SK-N-MC (cell line): ENCODE measurements around the gene PACRG.

Experiments used
- DNase-seq: peaks from one replicate; pipeline ENCODE4 v3.0.0-alpha.2; 2011; ENCODE audit warnings: low read depth, low spot score
- H3K27ac ChIP-seq: fragments of 200-600 bp; sonication (generic); 2 replicates; pipeline ENCODE4 v1.5.1; 2016; ENCODE audit warnings: mixed run types
- H3K36me3 ChIP-seq: fragments of 200-600 bp; sonication (generic); 2 replicates; pipeline ENCODE4 v1.6.1; 2017; ENCODE audit warnings: antibody characterized with exemption, low read length, mixed read lengths; ENCODE audit not compliant: insufficient read depth
- H3K4me3 ChIP-seq: fragments of 200-600 bp; sonication (generic); 2 replicates; pipeline ENCODE4 v1.5.1; 2016
- H3K9ac ChIP-seq: fragments of 200-600 bp; sonication (generic); 2 replicates; pipeline ENCODE4 v1.8.0; 2017; ENCODE audit warnings: mixed run types, mixed read lengths; ENCODE audit not compliant: insufficient read length
- H3K9me3 ChIP-seq: fragments of 200-600 bp; sonication (generic); 2 replicates; pipeline ENCODE4 v1.6.1; 2017; ENCODE audit warnings: low read depth, mild to moderate bottlenecking, antibody characterized with exemption, low read length, moderate library complexity, mixed read lengths
- EZH2 ChIP-seq: fragments of 200-600 bp; sonication (generic); IDR thresholded peaks from one replicate; pipeline ENCODE4 v1.6.1; 2017; ENCODE audit warnings: antibody characterized with exemption
- FOXP2 ChIP-seq: optimal IDR thresholded peaks from 2 replicates; pipeline ENCODE3; 2011; ENCODE audit warnings: mild to moderate bottlenecking, moderate library complexity; ENCODE audit not compliant: insufficient read depth; ENCODE audit errors: extremely low read length, control extremely low read depth
- POLR2AphosphoS5 ChIP-seq: IDR thresholded peaks from 2 replicates; pipeline ENCODE4 v1.6.1; 2012; ENCODE audit warnings: mild to moderate bottlenecking, low read depth, low read length, borderline replicate concordance

PACRG gene

GRCh38 chr6:163239572-163240340, 512.0 kb downstream of the PACRG start:
- no peak for TF ChIP-seq POLR2AphosphoS5
- no peak for TF ChIP-seq EZH2
- no peak for TF ChIP-seq FOXP2
- no peak for DNase-seq

GRCh38 chr6:163240556-163240955, 512.8 kb downstream of the PACRG start:
- Histone ChIP-seq H3K36me3 (no peaks in the 10 kb centered on the region), H3K4me3 (no peak overlapping the region), H3K9me3 (no peaks in the 10 kb centered on the region), H3K9ac (no peak overlapping the region), H3K27ac (no peak overlapping the region)
- no peak for TF ChIP-seq FOXP2
- no peak for TF ChIP-seq EZH2
- DNase-seq, result no peak

More at GRCh38 chr6:163239572-163240340, 512.0 kb downstream of the PACRG start:
- H3K9me3 ChIP-seq, result no peaks in the 10 kb centered on the region
- no peaks in the 10 kb centered on the region for H3K36me3 ChIP-seq
- H3K9ac ChIP-seq, result no peak overlapping the region
- H3K27ac ChIP-seq, result no peak overlapping the region
- H3K4me3 ChIP-seq, result no peak overlapping the region

DNA sequence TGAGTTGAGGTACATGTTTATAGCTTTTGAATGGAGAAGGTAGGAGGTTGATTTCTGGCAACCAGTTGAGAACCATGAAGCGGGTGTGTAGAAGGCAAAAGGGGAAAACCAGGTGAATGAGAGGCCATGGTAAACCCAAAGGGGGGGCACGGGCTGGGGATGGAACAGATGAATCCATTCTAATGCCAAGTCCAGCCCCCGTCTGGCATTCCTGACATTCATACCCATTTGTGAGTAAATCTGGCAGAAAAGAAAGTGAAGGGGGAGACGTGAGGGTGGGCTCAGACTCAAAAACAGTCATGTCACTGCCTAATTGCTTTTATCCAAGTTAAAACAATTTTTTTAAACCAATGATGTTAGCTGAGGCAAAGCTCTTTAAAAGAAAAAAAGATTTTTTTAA, 513.9 kb downstream of the PACRG start:
- Histone ChIP-seq H3K4me3 (no peak overlapping the region), H3K9ac (no peak overlapping the region), H3K27ac (no peak overlapping the region), H3K9me3 (no peaks in the 10 kb centered on the region), H3K36me3 (no peaks in the 10 kb centered on the region)
- DNase-seq, result no peak
- TF ChIP-seq EZH2 (no peak), POLR2AphosphoS5 (no peak), FOXP2 (no peak)

DNA sequence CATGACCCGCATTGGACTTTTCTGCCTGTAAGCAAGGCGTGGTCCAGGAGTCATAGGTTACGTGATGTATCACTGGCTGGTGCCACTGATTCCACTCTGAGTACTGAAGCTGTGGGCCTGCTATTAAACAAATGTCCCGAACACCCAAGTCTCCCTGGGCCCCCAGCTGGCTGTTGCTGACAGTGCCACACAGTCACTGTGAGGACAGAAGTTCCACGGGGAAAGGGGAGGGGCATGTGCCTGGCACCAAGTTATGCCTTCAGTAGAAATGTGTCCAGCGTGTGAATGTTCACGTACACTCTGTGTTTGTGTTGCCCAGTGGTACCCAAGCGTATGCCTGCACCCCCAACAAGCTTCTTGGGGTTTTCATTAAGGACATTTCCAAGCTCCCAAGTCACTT, 515.3 kb downstream of the PACRG start:
- no peaks in the 10 kb centered on the region for H3K36me3 ChIP-seq
- DNase-seq, result no peak
- H3K4me3 ChIP-seq, result no peak overlapping the region
- no peaks in the 10 kb centered on the region for H3K9me3 ChIP-seq
- no peak for TF ChIP-seq POLR2AphosphoS5
- TF ChIP-seq FOXP2, result no peak
- TF ChIP-seq EZH2, result no peak
- H3K9ac ChIP-seq, result no peak overlapping the region
- H3K27ac ChIP-seq, result no peak overlapping the region

DNA sequence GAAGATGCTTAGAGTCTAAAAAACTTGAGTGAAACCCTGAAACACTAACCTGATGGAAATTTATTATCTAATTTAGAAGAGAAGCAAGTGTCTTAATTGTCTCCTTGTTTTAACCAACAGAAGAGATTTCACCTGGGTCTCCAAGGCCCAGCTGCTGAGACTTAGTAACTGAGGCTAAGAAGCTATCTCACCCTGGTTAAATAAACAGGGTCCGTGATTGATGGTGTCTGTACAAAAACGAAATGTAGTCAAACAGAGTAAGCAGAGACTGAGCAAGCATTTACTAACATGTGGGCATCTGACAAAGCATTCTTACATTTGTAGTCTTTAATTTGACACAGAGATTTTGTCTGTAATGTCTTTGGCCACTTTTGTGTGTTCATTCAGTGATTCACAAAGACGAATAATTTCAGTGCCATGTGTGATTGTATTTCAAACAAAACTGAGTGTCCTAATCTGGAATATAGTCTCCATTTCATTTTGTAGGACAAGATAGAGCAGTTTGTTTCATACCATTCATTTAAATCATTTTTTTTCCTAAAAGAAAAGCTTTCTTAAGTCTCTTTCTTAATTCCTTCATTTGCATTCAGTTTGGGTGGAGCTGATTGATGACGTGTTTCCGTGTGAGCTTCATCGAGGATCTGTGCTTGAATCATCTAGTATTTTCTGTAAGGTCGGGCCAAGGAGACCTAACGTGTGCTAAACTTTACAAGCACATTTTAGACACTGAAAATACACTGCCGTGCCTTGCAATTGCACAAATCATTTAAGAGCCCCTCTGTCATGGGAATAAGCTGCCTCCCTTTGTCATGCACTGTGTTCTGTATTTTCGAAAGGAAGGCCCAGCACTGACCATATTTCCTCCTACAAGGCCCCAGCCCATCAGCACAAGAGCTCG, 516.2 kb downstream of the PACRG start:
- Histone ChIP-seq H3K9me3 (no peaks in the 10 kb centered on the region), H3K27ac (no peak overlapping the region), H3K4me3 (no peak overlapping the region), H3K36me3 (no peaks in the 10 kb centered on the region), H3K9ac (no peak overlapping the region)
- TF ChIP-seq FOXP2 (no peak), EZH2 (no peak), POLR2AphosphoS5 (no peak)
- DNase-seq, result no peak

- DNase-seq, result no peak
- Histone ChIP-seq H3K27ac (no peak overlapping the region), H3K36me3 (no peaks in the 10 kb centered on the region), H3K9ac (no peak overlapping the region), H3K4me3 (no peak overlapping the region), H3K9me3 (no peaks in the 10 kb centered on the region)
- TF ChIP-seq FOXP2, result no peak
- no peak for TF ChIP-seq EZH2
- TF ChIP-seq POLR2AphosphoS5, result no peak
Measured at GRCh38 chr6:163248051-163248450, 520.3 kb downstream of the PACRG start.

- no peak for DNase-seq
- no peak overlapping the region for H3K27ac ChIP-seq
Measured at GRCh38 chr6:163249651-163250101, 521.9 kb downstream of the PACRG start.

DNA sequence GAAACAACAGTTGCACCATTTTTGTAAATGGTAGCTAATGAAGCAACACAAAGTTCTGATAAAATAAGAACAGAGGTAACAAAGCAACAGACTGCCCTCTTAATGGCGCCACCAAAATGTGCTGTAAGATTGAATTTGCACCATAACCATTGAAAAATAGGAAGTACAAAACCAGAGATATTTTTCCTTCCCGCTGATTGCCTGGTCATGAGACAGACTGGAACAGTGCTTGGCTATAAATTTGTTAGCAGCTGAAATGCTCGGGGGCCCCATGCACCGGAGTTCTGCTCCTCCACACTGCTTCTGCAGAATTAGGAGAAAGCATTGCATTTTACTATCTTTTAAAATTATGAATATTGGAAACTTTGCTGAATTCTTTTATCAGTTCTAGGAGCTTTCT, 522.3 kb downstream of the PACRG start:
- TF ChIP-seq POLR2AphosphoS5, result no peak
- no peak for TF ChIP-seq EZH2
- TF ChIP-seq FOXP2, result no peak
- Histone ChIP-seq H3K9ac (no peak overlapping the region), H3K4me3 (no peak overlapping the region), H3K36me3 (no peaks in the 10 kb centered on the region), H3K9me3 (no peaks in the 10 kb centered on the region), H3K27ac (no peak overlapping the region)
- DNase-seq, result no peak

More at GRCh38 chr6:163249651-163250101, 521.9 kb downstream of the PACRG start:
- TF ChIP-seq POLR2AphosphoS5 (no peak), FOXP2 (no peak), EZH2 (no peak)
- no peaks in the 10 kb centered on the region for H3K9me3 ChIP-seq
- H3K36me3 ChIP-seq, result no peaks in the 10 kb centered on the region
- no peak overlapping the region for H3K4me3 ChIP-seq
- no peak overlapping the region for H3K9ac ChIP-seq

DNA sequence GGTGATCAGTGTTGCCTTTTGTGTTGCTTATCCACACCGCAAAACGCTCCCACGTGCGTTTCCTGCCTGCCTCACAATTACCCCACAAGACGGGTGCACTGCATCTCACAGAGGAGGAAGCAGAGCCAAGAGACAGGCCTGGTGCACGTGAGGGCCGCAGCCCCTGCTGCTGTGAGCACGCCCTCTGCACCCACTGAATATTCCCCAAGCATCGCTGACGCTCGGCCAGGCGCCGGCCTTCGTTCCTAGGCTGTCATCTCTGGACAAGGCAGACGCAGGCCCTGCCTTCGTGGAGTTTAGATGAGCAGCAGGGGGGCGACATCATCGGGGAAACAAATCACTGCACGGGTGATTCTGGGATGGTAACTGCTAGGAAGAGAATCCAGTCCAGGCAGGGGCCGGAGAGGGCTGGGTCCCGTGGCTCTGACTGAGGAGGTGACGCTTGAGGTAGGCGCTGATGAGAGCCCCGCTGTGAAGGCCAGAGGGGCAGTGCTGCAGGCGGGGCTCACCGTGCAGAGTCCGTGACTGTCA, 524.4 kb downstream of the PACRG start:
- no peaks in the 10 kb centered on the region for H3K9me3 ChIP-seq
- TF ChIP-seq FOXP2 (no peak), POLR2AphosphoS5 (no peak), EZH2 (no peak)
- no peaks in the 10 kb centered on the region for H3K36me3 ChIP-seq
- no peak overlapping the region for H3K9ac ChIP-seq
- H3K4me3 ChIP-seq, result no peak overlapping the region
- H3K27ac ChIP-seq, result no peak overlapping the region
- no peak for DNase-seq
